SK-N-SH (cell line): ENCODE measurements around the gene TIMM22.

Experiments used
- ELF1 ChIP-seq: IDR thresholded peaks from 2 replicates; pipeline ENCODE4 v1.4.0; 2012
- EP300 ChIP-seq, 2 experiments: IDR thresholded peaks; 2 replicates each; pipeline versions ENCODE4 v1.4.0 to v1.6.1; 2012; ENCODE audit warnings: borderline replicate concordance in 1 of 2, low read depth in 1 of 2, low read length in 1 of 2
- FOXM1 ChIP-seq: IDR thresholded peaks from 2 replicates; pipeline ENCODE4 v1.4.0; 2012; ENCODE audit warnings: low read depth, mild to moderate bottlenecking
- NFIC ChIP-seq: IDR thresholded peaks from 2 replicates; pipeline ENCODE4 v1.4.0; 2012; ENCODE audit warnings: borderline replicate concordance
- NRF1 ChIP-seq: IDR thresholded peaks from 2 replicates; pipeline ENCODE4 v1.6.1; 2012; ENCODE audit warnings: low read depth, mild to moderate bottlenecking, low read length
- POLR2AphosphoS5 ChIP-seq: IDR thresholded peaks from 2 replicates; pipeline ENCODE4 v1.6.1; 2012; ENCODE audit warnings: low read depth, low read length
- RCOR1 ChIP-seq: fragments of 150-350 bp; IDR thresholded peaks from 2 replicates; pipeline ENCODE4 v1.6.1; 2017; ENCODE audit warnings: antibody characterized with exemption, low read length
- RFX5 ChIP-seq: IDR thresholded peaks from 2 replicates; pipeline ENCODE4 v1.6.1; 2012; ENCODE audit warnings: mild to moderate bottlenecking, improper control_type of control experiment, low read length
- TAF1 ChIP-seq: IDR thresholded peaks from 2 replicates; pipeline ENCODE4 v1.6.1; 2012; ENCODE audit warnings: low read depth, mild to moderate bottlenecking, low read length, moderate library complexity, borderline replicate concordance
- TEAD4 ChIP-seq: IDR thresholded peaks from 2 replicates; pipeline ENCODE4 v1.4.0; 2012; ENCODE audit warnings: mild to moderate bottlenecking, borderline replicate concordance; ENCODE audit not compliant: insufficient read depth
- YY1 ChIP-seq: IDR thresholded peaks from 2 replicates; pipeline ENCODE4 v1.4.0; 2012; ENCODE audit warnings: low read depth, mild to moderate bottlenecking
- TF ChIP-seq, protein P1 (sequence below): fragments of 200-600 bp; sonication (generic); IDR thresholded peaks from 2 replicates; pipeline ENCODE4 v1.6.1; 2017; ENCODE audit warnings: antibody characterized with exemption, mild to moderate bottlenecking, moderate library complexity
- TF ChIP-seq, protein P2 (sequence below): IDR thresholded peaks from 2 replicates; pipeline ENCODE4 v1.4.0; 2012; ENCODE audit warnings: low read depth
- TF ChIP-seq, protein P3 (sequence below): fragments of 150-350 bp; IDR thresholded peaks from 2 replicates; pipeline ENCODE4 v1.6.1; 2017; ENCODE audit warnings: antibody characterized with exemption, low read length, low read depth, borderline replicate concordance

DNA sequence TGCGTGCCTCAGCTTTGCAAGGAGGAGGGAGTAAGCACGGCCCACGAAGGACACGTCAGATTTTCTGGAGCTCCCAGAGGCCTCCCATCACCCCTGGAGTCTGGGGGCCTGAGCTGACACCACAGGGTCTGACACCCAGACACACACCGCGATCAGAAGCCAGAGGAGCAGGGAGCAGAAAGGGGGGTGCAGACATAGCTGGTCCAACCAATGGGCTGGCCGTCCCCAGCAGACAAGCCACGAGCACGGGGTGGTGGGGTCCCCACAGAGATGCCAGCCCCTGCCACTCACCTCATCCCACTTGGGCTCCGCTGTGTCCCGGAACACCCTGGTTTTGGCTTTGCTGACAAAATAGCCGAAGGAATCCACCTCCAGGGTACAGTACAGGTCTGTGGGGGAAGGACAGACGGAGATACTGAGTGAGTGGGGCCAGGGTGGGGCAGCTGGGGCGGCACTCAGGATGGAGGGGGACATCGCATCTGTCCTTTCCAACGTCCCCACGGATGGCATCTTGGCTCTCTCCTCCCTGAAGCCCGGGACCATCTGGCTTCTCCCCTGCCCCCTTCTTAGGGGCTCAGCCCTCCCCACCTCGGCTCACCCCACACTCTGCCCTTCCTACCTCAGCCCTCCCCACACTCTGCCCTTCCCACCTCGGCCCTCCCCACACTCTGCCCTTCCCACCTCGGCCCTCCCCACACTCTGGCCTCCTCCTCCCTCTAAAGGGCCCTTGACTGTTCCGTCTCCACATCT lies 53.5 kb downstream of the TIMM22 start:
- no peak for TF ChIP-seq TAF1
- TF ChIP-seq RCOR1, result no peak
- TF ChIP-seq, protein P1, sequence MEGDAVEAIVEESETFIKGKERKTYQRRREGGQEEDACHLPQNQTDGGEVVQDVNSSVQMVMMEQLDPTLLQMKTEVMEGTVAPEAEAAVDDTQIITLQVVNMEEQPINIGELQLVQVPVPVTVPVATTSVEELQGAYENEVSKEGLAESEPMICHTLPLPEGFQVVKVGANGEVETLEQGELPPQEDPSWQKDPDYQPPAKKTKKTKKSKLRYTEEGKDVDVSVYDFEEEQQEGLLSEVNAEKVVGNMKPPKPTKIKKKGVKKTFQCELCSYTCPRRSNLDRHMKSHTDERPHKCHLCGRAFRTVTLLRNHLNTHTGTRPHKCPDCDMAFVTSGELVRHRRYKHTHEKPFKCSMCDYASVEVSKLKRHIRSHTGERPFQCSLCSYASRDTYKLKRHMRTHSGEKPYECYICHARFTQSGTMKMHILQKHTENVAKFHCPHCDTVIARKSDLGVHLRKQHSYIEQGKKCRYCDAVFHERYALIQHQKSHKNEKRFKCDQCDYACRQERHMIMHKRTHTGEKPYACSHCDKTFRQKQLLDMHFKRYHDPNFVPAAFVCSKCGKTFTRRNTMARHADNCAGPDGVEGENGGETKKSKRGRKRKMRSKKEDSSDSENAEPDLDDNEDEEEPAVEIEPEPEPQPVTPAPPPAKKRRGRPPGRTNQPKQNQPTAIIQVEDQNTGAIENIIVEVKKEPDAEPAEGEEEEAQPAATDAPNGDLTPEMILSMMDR, result no peak
- no peak for TF ChIP-seq TEAD4
- no peak for TF ChIP-seq POLR2AphosphoS5
- TF ChIP-seq EP300 (IDR thresholded peaks at IDR 0.05; ENCODE audit: borderline replicate concordance in 1 of 2, low read depth in 1 of 2, low read length in 1 of 2), result no peak
- TF ChIP-seq, protein P2, sequence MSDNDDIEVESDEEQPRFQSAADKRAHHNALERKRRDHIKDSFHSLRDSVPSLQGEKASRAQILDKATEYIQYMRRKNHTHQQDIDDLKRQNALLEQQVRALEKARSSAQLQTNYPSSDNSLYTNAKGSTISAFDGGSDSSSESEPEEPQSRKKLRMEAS, result no peak
- no peak for TF ChIP-seq RFX5
- TF ChIP-seq ELF1, result no peak
- TF ChIP-seq, protein P3, sequence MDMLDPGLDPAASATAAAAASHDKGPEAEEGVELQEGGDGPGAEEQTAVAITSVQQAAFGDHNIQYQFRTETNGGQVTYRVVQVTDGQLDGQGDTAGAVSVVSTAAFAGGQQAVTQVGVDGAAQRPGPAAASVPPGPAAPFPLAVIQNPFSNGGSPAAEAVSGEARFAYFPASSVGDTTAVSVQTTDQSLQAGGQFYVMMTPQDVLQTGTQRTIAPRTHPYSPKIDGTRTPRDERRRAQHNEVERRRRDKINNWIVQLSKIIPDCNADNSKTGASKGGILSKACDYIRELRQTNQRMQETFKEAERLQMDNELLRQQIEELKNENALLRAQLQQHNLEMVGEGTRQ, result no peak
- no peak for TF ChIP-seq NFIC
- no peak for TF ChIP-seq FOXM1
- TF ChIP-seq NRF1, result no peak
- TF ChIP-seq YY1, result no peak
